Measurements from ENCODE around the gene SEMA6A. TPM values are rescaled to one million over a fixed set of nuclear protein-coding genes. Genes with fewer than 3 reads are reported as not detected.

The SEMA6A gene
- total and polyA plus RNA-seq, 2 experiments from 2014 or later: 233 to 400 TPM

GRCh38 chr5:116605310-116606070 lies 30.9 kb upstream of the SEMA6A start (continued):
- TF ChIP-seq REST (IDR thresholded peaks at IDR 0.05; ENCODE audit: unreplicated experiment): no peak
- TF ChIP-seq NANOG (IDR thresholded peaks at IDR 0.05; ENCODE audit: borderline replicate concordance): no peak
- TF ChIP-seq EZH2phosphoT487 (IDR thresholded peaks at IDR 0.05; ENCODE audit: unreplicated experiment): no peak
- no peak for TF ChIP-seq ETS1 (IDR thresholded peaks at IDR 0.05)
- no peak for TF ChIP-seq CTCF (conservative IDR thresholded peaks at IDR 0.05; ENCODE audit: low read depth in 2 of 2)
- TF ChIP-seq JUNB (IDR thresholded peaks at IDR 0.05; ENCODE audit: unreplicated experiment): no peak

GRCh38 chr5:116604805-116605204 lies 30.2 kb upstream of the SEMA6A start:
- no peak overlapping the region for H3K27ac ChIP-seq (ENCODE audit: low read depth)
- H3K9me3 Mint-ChIP-seq: peaks cover 7% of the 10 kb centered on the region; the same call in 1 of the 3 replicates
- no peak for ATAC-seq

More at GRCh38 chr5:116604805-116605204, 30.2 kb upstream of the SEMA6A start:
- Mint-ChIP-seq H3K27ac (no peak overlapping the region), H3K4me3 (no peak overlapping the region), H3K27me3 (ENCODE audit: insufficient read depth, low read depth, poor library complexity) (no peaks in the 10 kb centered on the region), H3K36me3 (ENCODE audit: low read depth) (peaks cover 7% of the 10 kb centered on the region; the same call in 2 of the 3 replicates), H3K4me1 (peaks cover 16% of the 10 kb centered on the region)
- no peak for TF ChIP-seq ZNF462 (CRISPR knock-in tag; IDR thresholded peaks at IDR 0.05)
- no peaks in the 10 kb centered on the region for H4K20me1 ChIP-seq (replicated peaks; ENCODE audit: insufficient read depth)
- no peaks in the 10 kb centered on the region for H3K9me2 ChIP-seq (ENCODE audit: insufficient read depth)
- H2AFZ ChIP-seq: peak overlapping the region; percentile 70; the same call in 1 of the 2 replicates
- H3K36me3 ChIP-seq (ENCODE audit: insufficient read depth): no peaks in the 10 kb centered on the region
- no peak overlapping the region for H3K4me3 ChIP-seq
- DNase-seq (ENCODE audit: low spot score): no peak
- no peaks in the 10 kb centered on the region for H3K79me2 ChIP-seq (replicated peaks; ENCODE audit: insufficient read depth)
- peaks cover 10% of the 10 kb centered on the region for H3K4me1 ChIP-seq (ENCODE audit: insufficient read depth)
- H3F3A ChIP-seq (replicated peaks; ENCODE audit: low read depth): no peaks in the 10 kb centered on the region
- H3K27me3 ChIP-seq (ENCODE audit: insufficient read depth): no peaks in the 10 kb centered on the region
- H3K4me2 ChIP-seq: no peak overlapping the region

Data from GM23338 (cell line).